Measurements from ENCODE around the gene ELP5. TPM values are rescaled to one million over a fixed set of nuclear protein-coding genes. Genes with fewer than 3 reads are reported as not detected.

ELP5 gene
- total RNA-seq (10 to 100 TPM; 28.0 to 87.2 (median 52.6) TPM), polyA plus RNA-seq (10 to 100 TPM; 33.5 to 47.0 TPM)
- long read RNA-seq, donor 1, transcript ELP5-210 (4 exons, 687 nt), result major isoform, 23 of 59 reads
- long read RNA-seq, donor 1, transcript ELP5-204 (8 exons, 1,423 nt), result minor isoform, 11 of 59 reads
- long read RNA-seq, donor 1, transcript ELP5-214 (6 exons, 2,209 nt), result minor isoform, 5 of 59 reads
- long read RNA-seq, donor 1, partial matches to known transcripts, result 6 of 59 reads
- long read RNA-seq, donor 1, other reads (novel, unspliced or antisense), result 8 of 59 reads
- long read RNA-seq, donor 2, transcript ELP5-214 (6 exons, 2,209 nt), result minor isoform, 36 of 116 reads
- long read RNA-seq, donor 2, transcript ELP5-210 (4 exons, 687 nt), result minor isoform, 16 of 116 reads
- long read RNA-seq, donor 2, transcript ELP5-204 (8 exons, 1,423 nt), result major isoform, 39 of 116 reads
- long read RNA-seq, donor 2, partial matches to known transcripts, result 11 of 116 reads
- long read RNA-seq, donor 2, other reads (novel, unspliced or antisense), result 11 of 116 reads
- long read RNA-seq, donor 3, transcript ELP5-204 (8 exons, 1,423 nt), result major isoform, 15 of 33 reads
- long read RNA-seq, donor 3, transcript ELP5-214 (6 exons, 2,209 nt), result minor isoform, 6 of 33 reads
- long read RNA-seq, donor 3, partial matches to known transcripts, result 3 of 33 reads
- long read RNA-seq, donor 3, other reads (novel, unspliced or antisense), result 5 of 33 reads

- H3K9me3 ChIP-seq, result no peaks in the 10 kb centered on the region
- TF ChIP-seq CTCF (IDR thresholded peaks at IDR 0.05) (peak in 8 of 12 donors; percentile 26 to 58 (median 40)), POLR2A (IDR thresholded peaks at IDR 0.05) (peak in 1 of 2 donors; percentile 42)
- H3K4me1 ChIP-seq, result peaks cover 8 to 46% (median 37%) of the 10 kb centered on the region in 12 donors
- H3K36me3 ChIP-seq, result peaks cover 0 to 41% (median 34%) of the 10 kb centered on the region in 9 donors
- intact Hi-C loops (cut with DNase I), result loop anchor here in 5 of 10 donors (1.0 to 10.0 kb wide), 5 partner anchors 13 to 322 kb away; partner anchors contain the start of genes EIF5A (in 3 of the 5), CD68 (in 1 of the 5), PHF23 (in 1 of the 5) and SLC2A4 (in 1 of the 5)
- WGBS, 4 donors, result 1 to 2% (median 1%) methylated on average over 47 to 55 of the region's 55 CpGs
- peak within 1 kb of the TSS; percentile 57 to 100 (median 94) for H3K4me3 ChIP-seq
- ATAC-seq (peak; percentile 72 to 86 (median 82)), DNase-seq (peak; percentile 95 to 98 (median 96))
- peak within 1 kb of the TSS; percentile 96 to 100 (median 99) for H3K27ac ChIP-seq
- no peaks in the 10 kb centered on the region for H3K27me3 ChIP-seq
Measured at GRCh38 chr17:7252176-7253043, at the start of gene ELP5. TSS of gene ELP5 (plus strand) at chr17:7252215. CDS start at chr17:7252551, 336 bp downstream.

GRCh38 chr17:7203391-7203790 is 48.6 kb upstream of the ELP5 start:
- H3K9me3 ChIP-seq, result no peaks in the 10 kb centered on the region
- ATAC-seq, result no peak
- 90 to 98% (median 93%) methylated on average over 5 to 16 of the region's 16 CpGs for WGBS, 4 donors
- no peak for DNase-seq
- H3K27ac ChIP-seq, result no peak overlapping the region
- no peak overlapping the region for H3K4me3 ChIP-seq
- intact Hi-C loops (cut with DNase I), result no loop called here
- TF ChIP-seq POLR2A (IDR thresholded peaks at IDR 0.05) (no peak), CTCF (IDR thresholded peaks at IDR 0.05) (no peak)
- H3K36me3 ChIP-seq, result peaks cover 0 to 35% (median 25%) of the 10 kb centered on the region in 9 donors
- no peaks in the 10 kb centered on the region for H3K27me3 ChIP-seq
- peaks cover 0 to 21% (median 5%) of the 10 kb centered on the region in 12 donors for H3K4me1 ChIP-seq

- Histone ChIP-seq H3K27me3 (no peaks in the 10 kb centered on the region), H3K27ac (peak overlapping the region in 8 of 12 donors; percentile 52 to 81 (median 68)), H3K9me3 (no peaks in the 10 kb centered on the region), H3K36me3 (peaks cover 0 to 32% (median 25%) of the 10 kb centered on the region in 9 donors), H3K4me1 (peaks cover 0 to 21% (median 5%) of the 10 kb centered on the region in 12 donors), H3K4me3 (peak overlapping the region in 11 of 12 donors; percentile 34 to 79 (median 55))
- peak in 1 of 5 donors; percentile 11 for DNase-seq
- TF ChIP-seq POLR2A (IDR thresholded peaks at IDR 0.05) (no peak), CTCF (IDR thresholded peaks at IDR 0.05) (no peak)
- peak in 2 of 4 donors; percentile 1 for ATAC-seq
- WGBS, 4 donors, result 74 to 79% (median 75%) methylated on average over 15 of the region's 15 CpGs
- intact Hi-C loops (cut with DNase I), result no loop called here
Measured at GRCh38 chr17:7204336-7204735, 47.7 kb upstream of the ELP5 start.
